ENCODE results near the gene TLE5.
"Not testable (repeated sequence)": the region's sequence is repeated elsewhere in the genome, so short reads cannot be mapped to it uniquely, and the experiment has no call there.

TLE5 gene

GRCh38 chr19:3096902-3097326 is 34.6 kb upstream of the TLE5 start:
- DNase-seq (ENCODE audit: low read depth in 1 of 2, low spot score in 1 of 2) = no peak

- no peak for DNase-seq (ENCODE audit: low read depth in 1 of 2, low spot score in 1 of 2)
Observed at GRCh38 chr19:3096267-3096901, 34.1 kb upstream of the TLE5 start.

GRCh38 chr19:3095441-3096191 is 33.3 kb upstream of the TLE5 start:
- peak in 1 of 2 donors; percentile 42 for DNase-seq (ENCODE audit: low read depth in 1 of 2, low spot score in 1 of 2)

- DNase-seq (ENCODE audit: low read depth in 1 of 2, low spot score in 1 of 2) = no peak
Observed at GRCh38 chr19:3094601-3095440, 32.5 kb upstream of the TLE5 start.

- not testable (repeated sequence) for DNase-seq (ENCODE audit: low read depth in 1 of 2, low spot score in 1 of 2)
Observed at GRCh38 chr19:3089299-3089855, 27.1 kb upstream of the TLE5 start.

GRCh38 chr19:3087769-3088168 is 25.5 kb upstream of the TLE5 start:
- DNase-seq (ENCODE audit: low read depth in 1 of 2, low spot score in 1 of 2) = no peak

GRCh38 chr19:3084943-3085342 is 22.6 kb upstream of the TLE5 start:
- DNase-seq (ENCODE audit: low read depth in 1 of 2, low spot score in 1 of 2) = no peak

GRCh38 chr19:3083964-3084363 is 21.7 kb upstream of the TLE5 start:
- no peak for DNase-seq (ENCODE audit: low read depth in 1 of 2, low spot score in 1 of 2)

- DNase-seq (ENCODE audit: low read depth in 1 of 2, low spot score in 1 of 2) = no peak
Observed at GRCh38 chr19:3082331-3082730, 20.0 kb upstream of the TLE5 start.

- DNase-seq (ENCODE audit: low read depth in 1 of 2, low spot score in 1 of 2) = no peak
Observed at GRCh38 chr19:3080286-3080685, 18.0 kb upstream of the TLE5 start.

- no peak for DNase-seq (ENCODE audit: low read depth in 1 of 2, low spot score in 1 of 2)
Observed at GRCh38 chr19:3079578-3079977, 17.3 kb upstream of the TLE5 start.

- DNase-seq (ENCODE audit: low read depth in 1 of 2, low spot score in 1 of 2) = peak; percentile 65 to 78
Observed at GRCh38 chr19:3075605-3076431, 13.5 kb upstream of the TLE5 start.

- DNase-seq (ENCODE audit: low read depth in 1 of 2, low spot score in 1 of 2) = no peak
Observed at GRCh38 chr19:3073931-3074595, 11.8 kb upstream of the TLE5 start.

- no peak for DNase-seq (ENCODE audit: low read depth in 1 of 2, low spot score in 1 of 2)
Observed at GRCh38 chr19:3073159-3073563, 10.9 kb upstream of the TLE5 start.

GRCh38 chr19:3071768-3072167 is 9.5 kb upstream of the TLE5 start:
- DNase-seq (ENCODE audit: low read depth in 1 of 2, low spot score in 1 of 2) = no peak

- DNase-seq (ENCODE audit: low read depth in 1 of 2, low spot score in 1 of 2) = no peak
Observed at GRCh38 chr19:3068071-3068470, 5.8 kb upstream of the TLE5 start.

- no peak for DNase-seq (ENCODE audit: low read depth in 1 of 2, low spot score in 1 of 2)
Observed at GRCh38 chr19:3067563-3067962, 5.3 kb upstream of the TLE5 start.

- no peak for DNase-seq (ENCODE audit: low read depth in 1 of 2, low spot score in 1 of 2)
Observed at GRCh38 chr19:3066482-3067049, 4.3 kb upstream of the TLE5 start.

- no peak for DNase-seq (ENCODE audit: low read depth in 1 of 2, low spot score in 1 of 2)
Observed at GRCh38 chr19:3065675-3066357, 3.5 kb upstream of the TLE5 start.
